Neuronal stem cell (in vitro differentiated cells): ENCODE data around the gene CSAG1.
"Not testable (repeated sequence)": the region's sequence is repeated elsewhere in the genome, so short reads cannot be mapped to it uniquely, and the experiment has no call there.

Experiments
- DNase-seq: peaks from one replicate; pipeline ENCODE4 v3.0.0-alpha.2; 2013; ENCODE audit warnings: low spot score
- H2AFZ ChIP-seq: one replicate; pipeline ENCODE4 v1.6.1; 2013; ENCODE audit warnings: mild to moderate bottlenecking, low read length, inconsistent platforms
- H2AK5ac ChIP-seq: 2 replicates; pipeline ENCODE4 v1.6.1; 2013; ENCODE audit warnings: low read depth, mild to moderate bottlenecking, inconsistent platforms, low read length, moderate library complexity, mixed read lengths
- H2BK120ac ChIP-seq: 2 replicates; pipeline ENCODE4 v1.6.1; 2013; ENCODE audit warnings: low read depth, mild to moderate bottlenecking, inconsistent platforms, low read length, moderate library complexity, mixed read lengths
- H2BK12ac ChIP-seq: one replicate; pipeline ENCODE4 v1.6.1; 2013; ENCODE audit warnings: low read length, inconsistent platforms
- H2BK15ac ChIP-seq: 2 replicates; pipeline ENCODE4 v1.6.1; 2013; ENCODE audit warnings: mild to moderate bottlenecking, low read length, inconsistent platforms, mixed read lengths
- H2BK5ac ChIP-seq: one replicate; pipeline ENCODE4 v1.6.1; 2013; ENCODE audit warnings: inconsistent platforms, mild to moderate bottlenecking, low read length, moderate library complexity
- H3K14ac ChIP-seq: one replicate; pipeline ENCODE4 v1.6.1; 2013; ENCODE audit warnings: low read length, inconsistent platforms
- H3K18ac ChIP-seq: 2 replicates; pipeline ENCODE4 v1.6.1; 2013; ENCODE audit warnings: low read length, inconsistent platforms
- H3K23ac ChIP-seq: 2 replicates; pipeline ENCODE4 v1.6.1; 2013; ENCODE audit warnings: low read depth, mild to moderate bottlenecking, mixed read lengths, low read length, inconsistent platforms; ENCODE audit not compliant: poor library complexity
- H3K27ac ChIP-seq: replicated peaks from 3 replicates; pipeline ENCODE4 v1.5.1; 2013; ENCODE audit warnings: low read length, inconsistent platforms
- H3K27me3 ChIP-seq, 3 experiments: 2 replicates each; pipeline ENCODE4 v1.6.1; 2013; ENCODE audit warnings: low read length in 3 of 3, mild to moderate bottlenecking in 2 of 3, inconsistent platforms in 1 of 3, low read depth in 1 of 3, mixed read lengths in 1 of 3, moderate library complexity in 1 of 3; ENCODE audit not compliant: control insufficient read depth in 3 of 3, insufficient read depth in 3 of 3
- H3K36me3 ChIP-seq, 2 donors: replicated peaks in 1 of 2; 2 replicates each; pipeline ENCODE4 v1.6.1; 2013; ENCODE audit warnings: low read length in 2 of 2; ENCODE audit not compliant: control insufficient read depth in 2 of 2, insufficient read depth in 2 of 2
- H3K4ac ChIP-seq: 2 replicates; pipeline ENCODE4 v1.6.1; 2013; ENCODE audit warnings: inconsistent platforms, mild to moderate bottlenecking, low read length, moderate library complexity
- H3K4me1 ChIP-seq, 2 donors: 1 replicate in 1 of 2; 2 replicates in 1 of 2; pipeline ENCODE4 v1.6.1; 2013; ENCODE audit warnings: low read length in 2 of 2, low read depth in 1 of 2; ENCODE audit not compliant: control insufficient read depth in 2 of 2, insufficient read depth in 1 of 2
- H3K4me2 ChIP-seq: one replicate; pipeline ENCODE4 v1.6.1; 2013; ENCODE audit warnings: mild to moderate bottlenecking, low read length, inconsistent platforms; ENCODE audit not compliant: insufficient read depth, poor library complexity, severe bottlenecking
- H3K4me3 ChIP-seq, 2 donors: 2 replicates each; pipeline ENCODE4 v1.5.1; 2013; ENCODE audit warnings: low read length in 2 of 2, mild to moderate bottlenecking in 2 of 2, inconsistent platforms in 1 of 2, moderate library complexity in 1 of 2
- H3K79me1 ChIP-seq: one replicate; pipeline ENCODE4 v1.6.1; 2013; ENCODE audit warnings: low read depth, mild to moderate bottlenecking, inconsistent platforms, low read length, moderate library complexity
- H3K9ac ChIP-seq: one replicate; pipeline ENCODE4 v1.6.1; 2013; ENCODE audit warnings: mild to moderate bottlenecking, low read depth, low read length, inconsistent platforms; ENCODE audit not compliant: poor library complexity
- H3K9me3 ChIP-seq, 2 donors: replicated peaks in 1 of 2; 2 replicates each; pipeline versions ENCODE3 to v1.6.1; 2013; ENCODE audit warnings: low read length in 2 of 2, mild to moderate bottlenecking in 2 of 2, inconsistent platforms in 1 of 2, low read depth in 1 of 2, mixed read lengths in 1 of 2, moderate library complexity in 1 of 2; ENCODE audit not compliant: control insufficient read depth in 2 of 2, insufficient read depth in 1 of 2
- H4K8ac ChIP-seq: one replicate; pipeline ENCODE4 v1.6.1; 2013; ENCODE audit warnings: low read depth, mild to moderate bottlenecking, inconsistent platforms, low read length, moderate library complexity
- H4K91ac ChIP-seq: one replicate; pipeline ENCODE4 v1.6.1; 2013; ENCODE audit warnings: low read length, low read depth, mild to moderate bottlenecking, inconsistent platforms; ENCODE audit not compliant: poor library complexity
- WGBS, 2 donors: extraction: QIAGEN DNeasy Blood & Tissue Kit; methylation state at CpG; one replicate each; pipeline ENCODE4 v1.1.7; 2013; ENCODE audit warnings: missing lambda C conversion rate in 2 of 2, mixed read lengths in 1 of 2; ENCODE audit not compliant: insufficient read length in 2 of 2, insufficient replicate concordance in 1 of 2; ENCODE audit errors: extremely low coverage in 2 of 2; 5-methylcytosine and 5-hydroxymethylcytosine counted together

The CSAG1 gene

GRCh38 chrX:152681012-152681411, 52.5 kb downstream of the CSAG1 start:
- H3K4ac ChIP-seq, H3K79me1 ChIP-seq, H3K9ac ChIP-seq, H3K4me1 ChIP-seq, DNase-seq, H2BK120ac ChIP-seq, H3K9me3 ChIP-seq, H3K14ac ChIP-seq, H2BK15ac ChIP-seq, H2AFZ ChIP-seq, H3K4me2 ChIP-seq, H3K36me3 ChIP-seq, H2AK5ac ChIP-seq, H2BK5ac ChIP-seq, H4K91ac ChIP-seq, H4K8ac ChIP-seq, H3K27me3 ChIP-seq, H3K27ac ChIP-seq, H3K4me3 ChIP-seq, H2BK12ac ChIP-seq, H3K23ac ChIP-seq, H3K18ac ChIP-seq: not testable (repeated sequence)
- WGBS, 2 donors, result no CpG with 5 or more reads among the region's 3 CpGs
